ENCODE measurements around the gene AASDH.

The AASDH gene

GRCh38 chr4:56321251-56321650, 66.0 kb downstream of the AASDH start:
- no peak overlapping the region for H3K4me3 ChIP-seq (ENCODE audit: low read depth, low read length)
- no peak for TF ChIP-seq CTCF (IDR thresholded peaks at IDR 0.05; ENCODE audit: low read depth, low read length, missing control alignments)
- no peak for DNase-seq (ENCODE audit: low read depth)
- in situ Hi-C loops (cut with HindIII; ENCODE audit: low sequenced_read_pairs): no loop called here

GRCh38 chr4:56320293-56320692, 67.0 kb downstream of the AASDH start:
- in situ Hi-C loops (cut with HindIII; ENCODE audit: low sequenced_read_pairs): no loop called here
- no peak for DNase-seq (ENCODE audit: low read depth)

GRCh38 chr4:56318555-56318954, 68.7 kb downstream of the AASDH start:
- H3K4me3 ChIP-seq (ENCODE audit: low read depth, low read length): no peak overlapping the region
- in situ Hi-C loops (cut with HindIII; ENCODE audit: low sequenced_read_pairs): no loop called here
- no peak for DNase-seq (ENCODE audit: low read depth)
- TF ChIP-seq CTCF (IDR thresholded peaks at IDR 0.05; ENCODE audit: low read depth, low read length, missing control alignments): no peak

More at GRCh38 chr4:56320293-56320692, 67.0 kb downstream of the AASDH start:
- no peak for TF ChIP-seq CTCF (IDR thresholded peaks at IDR 0.05; ENCODE audit: low read depth, low read length, missing control alignments)
- H3K4me3 ChIP-seq (ENCODE audit: low read depth, low read length): no peak overlapping the region

- TF ChIP-seq CTCF (IDR thresholded peaks at IDR 0.05; ENCODE audit: low read depth, low read length, missing control alignments): no peak
- DNase-seq (ENCODE audit: low read depth): no peak
- H3K4me3 ChIP-seq (ENCODE audit: low read depth, low read length): no peak overlapping the region
- in situ Hi-C loops (cut with HindIII; ENCODE audit: low sequenced_read_pairs): no loop called here
Measured at GRCh38 chr4:56317749-56318148, 69.5 kb downstream of the AASDH start.

GRCh38 chr4:56316011-56316650, 71.2 kb downstream of the AASDH start:
- in situ Hi-C loops (cut with HindIII; ENCODE audit: low sequenced_read_pairs): no loop called here
- no peak overlapping the region for H3K4me3 ChIP-seq (ENCODE audit: low read depth, low read length)
- DNase-seq (ENCODE audit: low read depth): no peak
- TF ChIP-seq CTCF (IDR thresholded peaks at IDR 0.05; ENCODE audit: low read depth, low read length, missing control alignments): no peak

GRCh38 chr4:56315543-56315942, 71.7 kb downstream of the AASDH start:
- no peak for DNase-seq (ENCODE audit: low read depth)
- H3K4me3 ChIP-seq (ENCODE audit: low read depth, low read length): no peak overlapping the region
- TF ChIP-seq CTCF (IDR thresholded peaks at IDR 0.05; ENCODE audit: low read depth, low read length, missing control alignments): no peak
- in situ Hi-C loops (cut with HindIII; ENCODE audit: low sequenced_read_pairs): no loop called here
